Colon (tissue), 2 donors: ENCODE measurements around the gene SAYSD1.

Experiments used
- FAIRE-seq: peaks from 2 replicates; lab custom pipeline; 2012; peaks lifted over from hg19 to GRCh38; lab: Jason Lieb, UNC
- donor health status: control.
- donor health status: control.

SAYSD1 gene

DNA sequence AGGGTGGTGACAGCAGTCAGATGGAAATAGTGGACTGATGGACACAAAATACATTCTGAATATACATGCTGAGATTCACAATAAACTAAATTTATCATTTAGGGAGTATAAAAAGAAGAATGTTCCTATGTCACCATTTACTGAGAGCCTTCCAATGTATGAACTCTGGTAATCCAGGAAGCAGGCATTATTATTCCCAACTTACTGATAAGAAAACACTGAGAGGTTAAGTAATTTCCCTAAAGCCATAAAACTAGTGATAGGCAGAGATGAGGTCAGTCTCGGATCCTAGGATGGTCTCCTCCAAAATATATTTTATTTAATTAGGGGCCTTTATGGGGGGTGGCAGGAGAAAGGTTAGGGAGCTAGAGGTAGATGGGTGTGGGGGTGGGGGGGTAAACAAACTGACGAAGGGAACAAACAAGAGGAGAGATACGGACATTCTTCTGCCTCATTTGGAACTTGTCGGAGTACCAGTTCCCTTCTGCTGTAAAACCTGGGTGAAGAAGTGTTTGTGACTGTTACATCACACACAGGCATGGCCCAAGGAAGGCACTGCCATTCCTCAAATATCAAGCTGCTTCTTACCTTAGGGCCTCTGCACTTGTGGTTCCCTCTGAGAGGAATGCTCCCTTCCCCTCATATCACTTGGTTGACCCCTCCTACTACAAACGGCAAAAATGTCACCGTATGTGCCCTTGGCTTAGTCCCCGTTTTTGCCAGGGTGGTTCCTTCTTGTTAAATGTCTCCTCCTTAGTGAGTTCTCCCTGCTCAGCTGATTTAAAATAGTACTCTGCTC is 6.7 kb downstream of the SAYSD1 start:
- FAIRE-seq, result no peak

- no peak for FAIRE-seq
Measured at GRCh38 chr6:39107641-39108040, 7.3 kb downstream of the SAYSD1 start.

DNA sequence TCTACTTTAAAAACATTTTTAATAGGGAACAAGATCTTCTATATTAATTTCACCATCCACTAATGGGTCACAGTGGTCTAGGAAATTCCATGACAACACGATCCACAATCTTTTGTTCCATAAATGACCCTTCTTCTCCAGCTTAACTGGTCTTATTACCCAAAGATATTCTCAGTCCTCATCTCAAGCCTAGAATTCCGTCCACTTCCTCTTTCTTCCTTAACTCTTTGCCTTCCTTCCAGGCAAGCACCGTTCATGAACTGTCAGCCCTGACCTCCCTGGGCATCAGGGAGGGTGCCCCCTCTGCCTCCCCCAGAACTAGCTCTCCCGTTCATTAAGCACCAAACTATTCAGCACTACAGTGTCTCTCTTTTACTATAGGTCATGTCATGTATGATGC is 8.0 kb downstream of the SAYSD1 start:
- FAIRE-seq, result no peak

GRCh38 chr6:39104528-39104927 is 10.5 kb downstream of the SAYSD1 start:
- no peak for FAIRE-seq

DNA sequence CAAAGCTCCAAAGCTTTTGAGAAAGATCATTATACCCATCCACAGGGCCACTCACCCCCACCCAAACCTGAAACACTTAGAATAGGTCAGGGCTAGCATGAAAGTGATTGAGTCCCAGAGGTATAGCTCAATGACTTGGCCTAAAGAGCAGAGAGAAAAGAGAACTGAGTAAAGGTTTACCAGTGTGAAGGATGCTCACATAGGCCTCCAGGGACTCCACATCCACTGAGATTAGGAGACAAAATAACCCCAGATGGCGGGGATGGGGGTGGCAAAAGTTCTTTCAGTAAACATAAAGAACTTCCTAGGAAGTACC is 12.2 kb downstream of the SAYSD1 start:
- FAIRE-seq, result no peak

- FAIRE-seq, result no peak
Measured at GRCh38 chr6:39102071-39102820, 12.7 kb downstream of the SAYSD1 start.

GRCh38 chr6:39100358-39100757 is 14.6 kb downstream of the SAYSD1 start:
- no peak for FAIRE-seq

- no peak for FAIRE-seq
Measured at GRCh38 chr6:39095578-39095977, 19.4 kb downstream of the SAYSD1 start.

DNA sequence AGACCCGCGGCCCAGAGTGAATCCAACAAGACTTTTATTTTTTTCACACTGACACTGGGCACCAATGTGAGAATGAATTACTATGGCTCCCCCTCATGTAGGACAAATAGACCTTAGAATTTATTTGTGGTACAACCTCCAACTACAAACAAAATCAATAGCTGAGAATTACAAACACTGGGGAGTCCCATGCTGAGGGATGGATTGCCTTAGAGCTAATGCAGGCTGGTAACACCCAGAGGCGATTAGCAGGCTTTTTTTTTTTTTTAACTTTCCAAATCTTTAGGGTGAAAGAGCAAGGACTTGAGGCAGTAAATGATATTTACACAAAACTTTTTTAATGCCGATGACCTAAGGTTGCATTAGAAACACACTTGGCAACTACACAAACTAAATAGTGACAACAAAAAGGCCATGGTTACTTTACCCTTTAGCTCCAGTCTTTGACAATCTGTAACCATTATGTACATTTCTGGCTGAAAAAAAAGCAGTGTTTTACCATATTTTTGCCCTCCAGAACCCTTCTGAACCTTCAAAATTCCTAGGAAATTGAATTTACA is 21.8 kb downstream of the SAYSD1 start:
- no peak for FAIRE-seq

GRCh38 chr6:39092124-39092523 is 22.9 kb downstream of the SAYSD1 start:
- FAIRE-seq, result no peak

DNA sequence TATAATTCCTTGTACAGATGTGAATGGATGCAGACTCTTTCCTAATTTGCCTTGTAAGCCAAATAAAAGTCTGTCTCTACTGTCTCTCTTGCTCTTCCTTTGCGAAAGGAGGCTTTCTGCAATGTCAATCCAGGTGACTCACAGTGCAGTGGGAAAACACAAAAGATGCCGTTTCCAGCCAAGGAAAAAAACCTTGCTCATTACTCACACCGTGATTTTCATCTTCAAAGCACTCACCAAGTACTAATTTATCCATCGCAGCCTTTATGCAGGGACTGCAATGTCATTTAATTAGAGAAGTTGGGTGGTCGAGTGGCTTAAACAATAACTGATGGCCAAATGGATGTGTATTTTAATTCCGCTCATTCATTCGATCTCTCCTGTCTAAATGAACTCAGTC is 23.8 kb downstream of the SAYSD1 start:
- no peak for FAIRE-seq

GRCh38 chr6:39090036-39090435 is 24.9 kb downstream of the SAYSD1 start:
- no peak for FAIRE-seq

DNA sequence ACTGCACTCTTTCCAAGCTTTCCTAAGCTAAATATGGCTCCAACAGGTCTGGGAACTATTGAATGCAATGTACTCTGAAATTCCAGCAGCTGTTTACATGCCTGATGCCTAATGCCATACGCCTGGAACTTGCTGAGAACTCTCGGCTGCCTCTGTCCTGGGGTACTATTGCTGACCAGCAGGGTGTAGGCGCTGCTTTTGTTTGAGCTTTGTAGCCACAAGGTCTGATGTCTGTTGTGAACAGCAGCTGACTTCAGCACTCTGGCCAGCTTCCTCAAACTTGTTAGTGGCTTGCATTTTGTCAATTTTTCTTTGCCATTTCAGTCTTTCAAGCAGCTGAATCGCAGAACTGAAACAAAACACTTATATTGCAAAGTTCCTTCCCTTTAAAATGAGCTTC is 26.7 kb downstream of the SAYSD1 start:
- no peak for FAIRE-seq

DNA sequence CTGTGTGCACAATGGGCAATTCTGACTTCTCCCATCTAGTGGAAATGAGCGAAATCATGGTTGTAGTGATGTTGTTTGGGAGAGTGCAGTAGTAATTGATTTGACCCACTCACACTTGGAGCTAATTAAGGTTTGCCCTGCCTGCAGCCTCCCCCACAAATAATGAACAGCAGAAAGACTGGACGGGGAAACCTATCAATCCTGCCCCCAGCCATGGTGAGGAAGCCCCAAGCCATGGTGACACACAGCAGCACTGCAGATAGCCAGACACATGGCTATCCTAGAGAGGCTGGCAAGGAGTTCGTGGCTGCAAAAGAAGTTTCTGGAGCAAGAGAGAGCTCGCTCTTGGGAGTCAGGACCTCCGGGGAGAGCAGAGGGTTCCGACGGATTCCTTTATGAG is 27.8 kb downstream of the SAYSD1 start:
- FAIRE-seq, result no peak

- no peak for FAIRE-seq
Measured at GRCh38 chr6:39086711-39087110, 28.3 kb downstream of the SAYSD1 start.

DNA sequence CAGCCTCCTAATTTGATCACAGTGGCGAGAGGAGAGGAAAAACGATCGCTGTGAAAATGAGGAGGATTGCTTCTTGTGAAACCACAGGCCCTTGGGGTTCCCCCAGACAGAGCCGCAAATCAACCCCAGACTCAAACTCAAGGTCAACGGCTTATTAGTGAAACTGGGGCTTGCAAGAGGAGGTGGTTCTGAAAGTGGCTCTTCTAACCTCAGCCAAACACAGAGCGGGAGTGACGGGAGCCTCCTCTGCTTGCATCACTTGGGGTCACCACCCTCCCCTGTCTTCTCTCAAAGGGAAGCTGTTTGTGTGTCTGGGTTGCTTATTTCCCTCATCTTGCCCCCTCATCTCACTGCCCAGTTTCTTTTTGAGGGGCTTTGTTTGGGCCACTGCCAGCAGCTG is 28.7 kb downstream of the SAYSD1 start:
- no peak for FAIRE-seq

DNA sequence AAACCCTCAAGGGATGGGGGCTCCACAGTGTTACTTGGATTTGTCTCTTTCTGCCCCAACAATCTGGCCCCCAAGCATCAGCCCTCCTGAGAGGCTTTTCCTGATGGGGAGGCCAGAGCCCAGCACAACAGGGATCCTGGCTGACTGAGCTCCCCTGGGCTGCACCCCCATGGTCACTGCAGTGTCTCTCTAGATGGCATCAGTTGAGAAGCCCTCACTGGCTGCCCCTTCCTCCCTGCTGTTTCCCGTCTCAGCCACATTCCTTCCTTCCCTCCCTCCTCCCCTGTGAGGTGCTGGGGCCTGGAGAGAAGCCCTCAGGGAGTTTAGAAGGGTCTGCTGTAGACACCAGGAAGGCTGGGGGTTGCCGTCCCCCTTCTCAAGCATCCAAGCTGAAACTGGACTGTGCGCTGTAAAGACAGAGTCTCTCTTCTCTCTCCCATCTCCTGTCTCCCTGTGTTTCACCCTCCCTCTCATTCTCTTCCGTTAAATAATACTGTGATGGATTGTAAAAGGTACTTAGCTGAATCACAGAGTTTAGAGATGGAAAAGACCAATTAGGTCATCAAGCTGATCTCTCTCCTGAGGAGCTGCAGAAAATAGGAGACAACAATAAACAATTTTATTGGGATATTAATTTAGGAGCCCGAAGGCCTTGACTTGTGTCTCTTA is 29.7 kb downstream of the SAYSD1 start:
- FAIRE-seq, result no peak

DNA sequence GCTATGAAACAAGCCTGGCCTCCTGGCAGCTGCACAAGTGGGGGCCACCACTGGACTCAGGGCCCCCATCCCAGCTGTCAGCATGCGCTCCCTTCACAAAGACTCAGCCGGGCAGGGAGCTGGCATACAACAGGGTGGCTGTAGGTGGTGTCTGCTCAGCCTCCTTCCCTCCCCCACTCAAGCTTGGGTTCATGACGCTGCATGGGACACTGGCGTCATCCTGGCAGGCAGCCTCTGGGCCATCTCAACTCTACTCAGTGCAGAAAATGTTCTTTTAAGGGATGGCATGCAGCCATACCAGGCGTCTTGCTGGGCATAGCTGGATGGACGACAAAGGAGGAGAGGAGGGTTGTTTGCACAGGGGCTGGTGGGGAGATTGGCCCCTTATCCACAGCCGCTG is 30.5 kb downstream of the SAYSD1 start:
- FAIRE-seq, result no peak

GRCh38 chr6:39083231-39083634 is 31.8 kb downstream of the SAYSD1 start:
- FAIRE-seq, result no peak

DNA sequence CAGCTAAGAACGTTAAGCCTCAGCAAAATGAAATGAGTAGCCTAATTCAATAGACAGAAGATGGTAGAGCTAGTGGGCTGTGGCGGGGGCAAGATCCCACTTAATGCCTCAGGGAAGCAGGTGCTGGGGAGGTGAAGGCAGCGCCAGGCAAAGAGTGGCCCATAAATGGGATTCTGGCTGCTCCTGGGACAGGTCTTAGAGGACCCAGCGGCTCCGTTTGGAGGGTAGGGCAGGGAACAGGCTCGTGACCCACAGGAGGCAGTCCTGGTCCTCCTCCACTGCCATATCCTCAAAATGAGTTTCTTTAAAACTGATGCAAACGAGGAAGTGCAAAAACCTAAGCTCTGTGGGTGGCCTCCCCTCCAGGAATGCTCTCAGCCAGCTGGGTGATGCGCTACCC is 32.7 kb downstream of the SAYSD1 start:
- FAIRE-seq, result no peak

DNA sequence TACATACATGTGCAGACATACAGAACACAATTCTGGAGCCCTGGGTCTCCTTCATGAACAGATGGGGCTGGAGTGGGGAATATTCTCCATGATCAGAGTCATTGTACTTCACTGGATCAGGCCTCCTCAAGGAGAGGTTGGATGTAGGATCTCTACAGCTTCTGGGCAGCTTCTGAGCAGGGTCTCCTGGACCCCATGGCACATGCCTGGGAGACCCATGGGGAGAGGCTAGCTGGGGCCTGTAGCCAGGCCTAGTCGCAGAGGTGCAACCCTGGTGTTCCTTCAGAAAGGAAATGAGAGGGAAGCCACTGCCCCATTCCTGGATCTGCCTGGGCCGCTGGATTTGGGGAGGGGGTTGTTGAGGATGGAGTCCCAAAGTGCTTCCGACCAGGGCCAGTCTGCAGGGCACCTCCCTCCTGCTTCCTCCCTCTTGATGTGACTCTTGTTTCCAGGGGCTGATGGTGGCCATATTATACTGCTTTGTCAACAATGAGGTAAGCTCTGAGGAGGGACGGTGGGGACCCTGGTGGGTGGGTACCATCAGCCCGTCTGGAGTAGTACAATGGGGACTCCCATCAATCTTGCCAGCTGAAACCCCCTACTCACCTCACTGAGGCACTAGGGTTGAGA is 34.6 kb downstream of the SAYSD1 start:
- FAIRE-seq, result no peak
